GM23248 (cell line): ENCODE measurements around the gene GSPT1.

Experiments
- EZH2 ChIP-seq: fragments of 200-600 bp; sonication (generic); IDR thresholded peaks from 2 replicates; pipeline ENCODE4 v1.6.1; 2018; ENCODE audit warnings: antibody characterized with exemption, mild to moderate bottlenecking; ENCODE audit not compliant: insufficient read depth, poor library complexity, severe bottlenecking
- EZH2phosphoT487 ChIP-seq: fragments of 200-600 bp; sonication (generic); IDR thresholded peaks from 2 replicates; pipeline ENCODE4 v1.6.1; 2018; ENCODE audit warnings: antibody characterized with exemption, moderate library complexity, mild to moderate bottlenecking, low read depth; ENCODE audit not compliant: insufficient read depth

DNA sequence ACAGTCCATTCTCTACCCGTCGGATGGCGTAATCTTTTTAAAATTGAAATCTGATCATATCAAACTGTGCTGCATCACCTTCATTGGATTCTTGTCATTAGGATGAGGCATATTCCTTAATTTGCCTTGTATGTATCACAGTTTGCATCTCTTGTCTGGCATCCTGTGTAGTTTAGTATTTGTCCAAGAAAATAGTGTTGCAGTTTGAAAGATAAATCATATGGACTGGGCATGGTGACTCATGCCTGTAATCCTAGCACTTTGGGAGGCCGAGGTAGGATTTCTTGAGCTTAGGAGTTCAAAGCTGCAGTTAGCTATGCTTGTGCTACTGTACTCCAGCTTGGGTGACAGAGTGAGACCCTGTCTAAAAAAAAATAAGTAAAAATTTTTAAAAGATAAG, 58.6 kb downstream of the GSPT1 start:
- TF ChIP-seq EZH2phosphoT487 (no peak), EZH2 (no peak)
